Endodermal cell (in vitro differentiated cells): ENCODE measurements around the gene ZNF343. TPM values are rescaled to one million over a fixed set of nuclear protein-coding genes. Genes with fewer than 3 reads are reported as not detected.

Experiments used
- DNase-seq: peaks from one replicate; pipeline ENCODE4 v3.0.0-alpha.2; 2017
- H3K27ac ChIP-seq: 2 replicates; pipeline ENCODE4 v1.5.1; 2013; ENCODE audit warnings: mild to moderate bottlenecking, low read depth, low read length, moderate library complexity
- H3K27me3 ChIP-seq: 2 replicates; pipeline ENCODE4 v1.6.1; 2013; ENCODE audit warnings: mild to moderate bottlenecking, low read length, moderate library complexity; ENCODE audit not compliant: insufficient read depth, control insufficient read depth, poor library complexity, severe bottlenecking
- H3K36me3 ChIP-seq: 2 replicates; pipeline ENCODE4 v1.7.0; 2013; ENCODE audit warnings: mild to moderate bottlenecking, low read length, moderate library complexity; ENCODE audit not compliant: control insufficient read depth, insufficient read depth
- H3K4me1 ChIP-seq: one replicate; pipeline ENCODE4 v1.7.0; 2013; ENCODE audit warnings: low read length; ENCODE audit not compliant: control insufficient read depth, insufficient read depth
- H3K4me3 ChIP-seq: 2 replicates; pipeline ENCODE4 v1.5.1; 2013; ENCODE audit warnings: mild to moderate bottlenecking, low read length, moderate library complexity
- H3K9ac ChIP-seq: 2 replicates; pipeline ENCODE4 v1.6.1; 2013; ENCODE audit warnings: mild to moderate bottlenecking, low read length, moderate library complexity; ENCODE audit not compliant: poor library complexity, severe bottlenecking; ENCODE audit errors: extremely low read depth
- H3K9me3 ChIP-seq: 2 replicates; pipeline ENCODE4 v1.6.1; 2013; ENCODE audit warnings: mild to moderate bottlenecking, low read length, moderate library complexity; ENCODE audit not compliant: control insufficient read depth
- H3K27ac Mint-ChIP-seq: 2 replicates; pipeline ENCODE4 v1.8.0; 2020; ENCODE audit warnings: mixed read lengths
- H3K27me3 Mint-ChIP-seq: 2 replicates; pipeline ENCODE4 v1.8.0; 2021; ENCODE audit warnings: mild to moderate bottlenecking, mixed read lengths; ENCODE audit not compliant: insufficient read depth
- H3K36me3 Mint-ChIP-seq: 2 replicates; pipeline ENCODE4 v1.8.0; 2020; ENCODE audit warnings: low read depth, mixed read lengths
- H3K4me1 Mint-ChIP-seq: 2 replicates; pipeline ENCODE4 v1.8.0; 2020; ENCODE audit warnings: mixed read lengths
- H3K4me3 Mint-ChIP-seq: 2 replicates; pipeline ENCODE4 v1.8.0; 2020; ENCODE audit warnings: mild to moderate bottlenecking, moderate library complexity, mixed read lengths
- H3K9me3 Mint-ChIP-seq: 2 replicates; pipeline ENCODE4 v1.8.0; 2020; ENCODE audit warnings: mild to moderate bottlenecking, mixed read lengths
- CTCF ChIP-seq: fragments of 200-600 bp; sonication (generic); conservative IDR thresholded peaks from 2 replicates; pipeline ENCODE4 v1.5.0; 2021; ENCODE audit warnings: antibody characterized with exemption, mild to moderate bottlenecking
- WGBS, 2 experiments: methylation state at CpG; one replicate each; pipeline versions ENCODE4 v1.1.5 to v1.1.7; 2013; ENCODE audit warnings: missing lambda C conversion rate in 2 of 2, mixed read lengths in 1 of 2; ENCODE audit not compliant: insufficient coverage in 1 of 2, insufficient read length in 1 of 2; 5-methylcytosine and 5-hydroxymethylcytosine counted together
- total RNA-seq, 2 donors: library from RNA; stranded (reverse); fragmentation: NEBNext Ultra II Directional in 1 of 2; extraction: Animal tissue kit (Norgen Biotek cat#: 25700) in 1 of 2; gene quantifications; 2 replicates in 1 of 2; 3 replicates in 1 of 2; pipeline ENCODE4 v1.2.1, GENCODE V29; 2021

Gene ZNF343
- total RNA-seq, 2 donors from 2014 or later, result 6.9 to 10.1 TPM

- TF ChIP-seq CTCF, result no peak
- Mint-ChIP-seq H3K4me1 (peaks cover 11% of the 10 kb centered on the region), H3K27ac (no peak overlapping the region), H3K27me3 (peaks cover 3% of the 10 kb centered on the region), H3K36me3 (peaks cover 43% of the 10 kb centered on the region), H3K9me3 (peaks cover 4% of the 10 kb centered on the region), H3K4me3 (no peak overlapping the region)
- Histone ChIP-seq H3K27ac (no peak overlapping the region), H3K9ac (no peak overlapping the region), H3K9me3 (peaks cover 7% of the 10 kb centered on the region), H3K36me3 (peaks cover 69% of the 10 kb centered on the region), H3K4me3 (no peak overlapping the region), H3K27me3 (no peaks in the 10 kb centered on the region), H3K4me1 (no peaks in the 10 kb centered on the region)
- 81 to 86% methylated on average over 3 to 4 of the region's 4 CpGs for WGBS, 2 experiments
- no peak for DNase-seq
Measured at GRCh38 chr20:2485661-2486060, 23.1 kb downstream of the ZNF343 start.

- H3K27ac ChIP-seq, result no peak overlapping the region
- Mint-ChIP-seq H3K9me3 (peaks cover 6% of the 10 kb centered on the region), H3K4me3 (no peak overlapping the region), H3K4me1 (peaks cover 10% of the 10 kb centered on the region), H3K36me3 (peaks cover 49% of the 10 kb centered on the region), H3K27ac (no peak overlapping the region), H3K27me3 (peaks cover 3% of the 10 kb centered on the region)
- H3K9ac ChIP-seq, result no peak overlapping the region
- peaks cover 11% of the 10 kb centered on the region for H3K9me3 ChIP-seq
- no peak overlapping the region for H3K4me3 ChIP-seq
- no peak for TF ChIP-seq CTCF
- H3K36me3 ChIP-seq, result peaks cover 71% of the 10 kb centered on the region
- H3K27me3 ChIP-seq, result no peaks in the 10 kb centered on the region
- 95 to 100% methylated on average over 1 of the region's 2 CpGs for WGBS, 2 experiments
- DNase-seq, result no peak
- H3K4me1 ChIP-seq, result no peaks in the 10 kb centered on the region
Measured at GRCh38 chr20:2485080-2485479, 23.6 kb downstream of the ZNF343 start.

GRCh38 chr20:2483504-2483903, 25.2 kb downstream of the ZNF343 start:
- H3K27ac Mint-ChIP-seq, result no peak overlapping the region
- H3K4me3 ChIP-seq, result no peak overlapping the region
- peaks cover 11% of the 10 kb centered on the region for H3K9me3 ChIP-seq
- H3K4me1 Mint-ChIP-seq, result no peaks in the 10 kb centered on the region
- no peak overlapping the region for H3K27ac ChIP-seq
- H3K4me1 ChIP-seq, result no peaks in the 10 kb centered on the region
- no peak overlapping the region for H3K9ac ChIP-seq
- H3K36me3 Mint-ChIP-seq, result peaks cover 54% of the 10 kb centered on the region
- H3K4me3 Mint-ChIP-seq, result no peak overlapping the region
- no peak for DNase-seq
- no peak for TF ChIP-seq CTCF
- H3K27me3 ChIP-seq, result no peaks in the 10 kb centered on the region
- H3K27me3 Mint-ChIP-seq, result peaks cover 3% of the 10 kb centered on the region
- 92% methylated on average over 7 to 12 of the region's 12 CpGs for WGBS, 2 experiments
- H3K9me3 Mint-ChIP-seq, result peaks cover 6% of the 10 kb centered on the region
- peaks cover 70% of the 10 kb centered on the region for H3K36me3 ChIP-seq
